HEK293T (cell line): ENCODE measurements around the gene DNMT3L.
"Not testable (repeated sequence)": the region's sequence is repeated elsewhere in the genome, so short reads cannot be mapped to it uniquely, and the experiment has no call there.

ENCODE experiments used
- CTCF ChIA-PET: fragments of 350-600 bp; formaldehyde crosslinking; extraction: SDS; loops from one replicate; lab custom pipeline; 2021; ENCODE audit warnings: antibody characterized with exemption, inconsistent platforms; lab: Yijun Ruan, JAX
- POLR2A ChIA-PET: fragments of 350-600 bp; formaldehyde crosslinking; extraction: SDS; loops from one replicate; lab custom pipeline; 2020; ENCODE audit warnings: antibody characterized with exemption, inconsistent platforms; lab: Yijun Ruan, JAX
- DNase-seq: peaks from one replicate; pipeline ENCODE4 v3.0.0; 2012; ENCODE audit warnings: mixed read lengths; ENCODE audit errors: extremely low spot score
- ARNT ChIP-seq: fragments of 450-650 bp; IDR thresholded peaks from 2 replicates; pipeline ENCODE4 v1.6.1; 2017; ENCODE audit warnings: mild to moderate bottlenecking
- BHLHE40 ChIP-seq: fragments of 450-650 bp; IDR thresholded peaks from 2 replicates; pipeline ENCODE4 v1.6.1; 2016; ENCODE audit warnings: mild to moderate bottlenecking, moderate library complexity, borderline replicate concordance
- CTBP1 ChIP-seq: fragments of 450-650 bp; IDR thresholded peaks from 2 replicates; pipeline ENCODE4 v1.6.1; 2016; ENCODE audit warnings: borderline replicate concordance
- ELF4 ChIP-seq: fragments of 450-650 bp; IDR thresholded peaks from 2 replicates; pipeline ENCODE4 v1.6.1; 2017; ENCODE audit warnings: antibody characterized with exemption
- FOXA1 ChIP-seq: fragments of 450-650 bp; IDR thresholded peaks from 2 replicates; pipeline ENCODE4 v1.6.1; 2016; ENCODE audit warnings: mild to moderate bottlenecking
- FOXK2 ChIP-seq: fragments of 450-650 bp; IDR thresholded peaks from 2 replicates; pipeline ENCODE4 v1.6.1; 2016; ENCODE audit warnings: mild to moderate bottlenecking
- HDGF ChIP-seq: fragments of 450-650 bp; IDR thresholded peaks from 2 replicates; pipeline ENCODE4 v1.6.1; 2017; ENCODE audit warnings: antibody characterized with exemption, borderline replicate concordance
- L3MBTL2 ChIP-seq: fragments of 450-650 bp; conservative IDR thresholded peaks from 2 replicates; pipeline ENCODE4 v1.6.1; 2016; ENCODE audit warnings: mild to moderate bottlenecking
- LEF1 ChIP-seq: fragments of 450-650 bp; IDR thresholded peaks from 2 replicates; pipeline ENCODE4 v1.6.1; 2017; ENCODE audit warnings: mild to moderate bottlenecking, borderline replicate concordance
- NFRKB ChIP-seq: fragments of 450-650 bp; IDR thresholded peaks from 2 replicates; pipeline ENCODE4 v1.6.1; 2016; ENCODE audit warnings: mild to moderate bottlenecking, moderate library complexity
- PKNOX1 ChIP-seq: fragments of 450-650 bp; IDR thresholded peaks from 2 replicates; pipeline ENCODE4 v1.6.1; 2016
- SP1 ChIP-seq: fragments of 450-650 bp; IDR thresholded peaks from 2 replicates; pipeline ENCODE4 v1.6.1; 2017
- TARDBP ChIP-seq: fragments of 450-650 bp; IDR thresholded peaks from 2 replicates; pipeline ENCODE4 v1.6.1; 2016
- ZNF384 ChIP-seq: fragments of 450-650 bp; IDR thresholded peaks from 2 replicates; pipeline ENCODE4 v1.6.1; 2016

DNMT3L gene

DNA sequence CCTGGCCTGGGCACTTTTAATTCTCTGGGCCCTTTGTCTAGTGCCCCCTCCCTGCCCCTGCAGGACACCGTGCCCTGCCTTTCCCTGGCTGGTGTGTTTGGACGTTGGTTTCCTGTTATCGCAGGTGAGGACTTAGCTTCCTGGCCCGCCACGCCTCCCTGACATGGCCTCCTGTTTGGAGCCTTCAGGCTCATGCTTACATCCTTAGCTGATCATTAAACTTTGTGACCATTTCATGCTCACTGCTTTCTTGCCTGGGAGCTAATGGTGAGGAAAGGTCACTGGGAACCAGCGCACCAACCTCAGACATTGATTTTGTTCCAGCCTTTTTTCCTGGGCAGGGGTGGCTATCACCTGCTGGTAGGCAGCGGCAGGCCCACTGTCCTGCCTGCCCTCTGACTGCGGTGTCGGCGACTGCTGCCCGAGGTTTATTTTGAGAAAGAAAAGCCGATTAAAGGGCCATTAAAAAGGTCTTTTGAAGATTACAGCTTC lies 41.8 kb upstream of the DNMT3L start:
- CTCF ChIA-PET, result interaction anchor here (0.7 kb wide), 2 partner anchors 17 to 29 kb away, joined by 3 read pairs; no protein-coding TSS in a partner anchor
- no peak for TF ChIP-seq ARNT
- POLR2A ChIA-PET, result interaction anchor here (1.4 kb wide), 1 partner anchor 575 kb away, joined by 3 read pairs; no protein-coding TSS in a partner anchor
- no peak for DNase-seq

- POLR2A ChIA-PET, result interaction anchor here (1.4 kb wide), 1 partner anchor 574 kb away, joined by 3 read pairs; no protein-coding TSS in a partner anchor
- CTCF ChIA-PET, DNase-seq: not testable (repeated sequence)
Measured at GRCh38 chr21:44302573-44303401, 41.1 kb upstream of the DNMT3L start.

GRCh38 chr21:44301961-44302406 lies 40.3 kb upstream of the DNMT3L start:
- DNase-seq, result no peak
- TF ChIP-seq FOXK2 (no peak), FOXA1 (no peak), SP1 (no peak)
- ChIA-PET POLR2A (no interaction called here), CTCF (no interaction called here)

DNA sequence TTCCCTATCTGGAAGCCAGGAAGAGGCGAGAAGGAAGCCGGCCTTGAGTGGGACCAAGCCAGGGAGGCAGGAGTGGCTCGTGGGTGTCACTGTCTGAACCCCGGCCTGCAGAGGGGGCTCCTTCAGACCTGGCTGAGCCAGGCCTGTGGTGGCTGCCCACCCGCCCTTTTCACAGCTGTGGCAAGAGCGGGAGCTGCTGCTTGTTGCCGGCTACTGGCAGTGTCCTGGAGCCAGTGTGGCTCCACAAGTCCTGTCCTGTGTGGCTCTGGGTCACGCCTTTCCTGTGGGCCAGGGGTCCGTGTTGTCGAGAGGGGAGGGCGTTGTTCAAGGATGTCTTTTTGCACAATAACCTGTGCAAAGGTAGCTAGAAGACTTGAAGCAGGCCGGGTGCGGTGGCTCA lies 39.4 kb upstream of the DNMT3L start:
- ChIA-PET POLR2A (interaction anchor here (1.6 kb wide), 1 partner anchor 14 kb away, joined by 3 read pairs; no protein-coding TSS in a partner anchor), CTCF (no interaction called here)

DNA sequence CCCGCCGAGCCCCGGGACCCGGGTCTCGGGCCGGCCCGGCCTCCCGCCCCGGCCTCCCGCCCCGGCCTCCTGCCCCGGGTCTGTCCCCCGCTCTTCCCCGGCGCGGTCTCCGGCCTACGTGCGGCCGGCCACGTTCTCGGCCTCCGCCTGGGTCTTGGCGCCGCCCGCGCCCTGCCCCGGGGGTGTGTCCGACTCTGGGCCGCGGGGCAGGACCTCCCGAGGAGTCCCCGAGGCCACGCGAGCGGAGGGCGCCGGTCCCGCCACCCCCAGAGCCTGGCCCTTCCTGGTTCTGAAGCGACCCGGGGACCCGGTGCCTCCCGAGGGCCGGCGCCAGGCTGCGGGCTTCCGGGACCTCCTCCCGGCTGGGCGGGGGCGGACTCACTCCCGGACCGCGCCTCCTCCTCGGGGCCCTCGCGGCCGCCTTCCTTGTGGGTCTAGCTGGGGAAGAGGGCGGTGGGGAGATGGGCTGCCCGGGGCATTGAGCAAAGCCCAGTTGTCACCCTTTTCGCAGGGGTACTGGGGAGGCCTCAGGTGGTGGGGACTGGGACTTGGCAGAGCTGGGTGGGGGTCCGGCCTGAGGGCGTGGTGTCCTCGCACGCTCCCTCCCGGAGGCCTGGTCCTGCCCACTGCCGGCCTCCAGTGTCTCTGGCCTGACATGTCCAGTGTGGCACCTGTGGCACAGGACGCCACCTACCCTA lies 38.7 kb upstream of the DNMT3L start:
- peak; percentile 73 for DNase-seq
- POLR2A ChIA-PET, result interaction anchor here (1.0 to 1.6 kb wide), 2 partner anchors 14 to 38 kb away, joined by 3 read pairs; partner anchors contain the start of gene CFAP410
- CTCF ChIA-PET, result no interaction called here

More for the DNA sequence above, 39.4 kb upstream of the DNMT3L start:
- TF ChIP-seq PKNOX1 (no peak), ARNT (no peak), FOXK2 (no peak), L3MBTL2 (no peak), TARDBP (no peak), FOXA1 (no peak), HDGF (no peak), BHLHE40 (no peak), NFRKB (no peak), LEF1 (no peak)
- no peak for DNase-seq

GRCh38 chr21:44299458-44300261 lies 38.0 kb upstream of the DNMT3L start, which contains the start of gene PFKL:
TSS of gene PFKL (plus strand) at chr21:44300053. CDS start at chr21:44300106, 53 bp downstream.
- 0 out of 2 replicates have a peak, but pooled peaks have one; percentile 59 for TF ChIP-seq HDGF
- TF ChIP-seq FOXA1, result no peak
- TF ChIP-seq BHLHE40, result no peak
- CTCF ChIA-PET, result interaction anchor here (0.8 kb wide), 1 partner anchor 32 kb away, joined by 3 read pairs; no protein-coding TSS in a partner anchor
- POLR2A ChIA-PET, result interaction anchor here (1.0 to 1.6 kb wide), 2 partner anchors 15 to 39 kb away, joined by 3 read pairs; partner anchors contain the start of gene CFAP410
- DNase-seq, result peak; percentile 86

More for the DNA sequence above, 38.7 kb upstream of the DNMT3L start:
- TF ChIP-seq SP1 (no peak), HDGF (0 out of 2 replicates have a peak, but pooled peaks have one; percentile 17)

DNA sequence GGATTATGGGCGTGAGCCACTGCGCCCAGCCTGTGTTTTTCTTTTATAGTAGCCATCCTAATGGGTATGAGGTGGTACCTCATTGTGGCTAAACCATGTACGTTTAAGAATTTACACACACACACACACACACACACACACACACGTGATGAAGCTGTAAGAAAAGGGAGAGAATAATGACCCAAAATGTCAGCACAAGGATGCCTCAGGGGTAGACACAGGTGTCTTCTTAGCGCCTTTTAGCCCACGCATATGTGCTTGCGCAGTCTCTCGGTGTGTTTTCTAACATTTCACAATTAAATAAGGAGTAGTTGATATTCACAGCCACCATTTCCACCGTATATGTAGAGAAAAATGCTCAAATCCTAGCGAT lies 37.4 kb upstream of the DNMT3L start:
- ChIA-PET CTCF (interaction anchor here (0.8 kb wide), 1 partner anchor 32 kb away, joined by 3 read pairs; no protein-coding TSS in a partner anchor), POLR2A (no interaction called here)
- no peak for DNase-seq
- TF ChIP-seq LEF1 (no peak), ELF4 (no peak), FOXK2 (no peak), FOXA1 (no peak), CTBP1 (no peak)

DNA sequence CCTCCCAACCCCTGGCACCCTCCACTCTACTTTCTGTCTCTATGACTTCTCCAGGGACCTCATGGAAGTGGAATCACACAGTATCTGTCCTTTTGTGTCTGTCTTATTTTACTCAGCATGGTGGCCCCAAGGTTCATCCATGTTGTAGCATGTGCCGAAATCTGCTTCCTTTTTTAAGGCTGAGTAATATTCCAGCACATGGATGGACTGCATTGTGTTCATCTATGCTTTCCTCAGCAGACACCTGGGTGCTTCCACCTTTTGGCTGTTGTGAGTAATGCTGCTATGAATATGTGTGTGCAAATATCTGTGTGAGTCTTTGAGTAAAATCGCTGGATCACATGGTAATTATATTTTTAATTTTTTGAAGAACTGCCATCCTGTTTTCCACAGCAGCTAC lies 36.6 kb upstream of the DNMT3L start:
- POLR2A ChIA-PET, result no interaction called here
- CTCF ChIA-PET, result interaction anchor here (0.6 to 1.2 kb wide), 2 partner anchors 24 to 646 kb away, joined by 3 to 6 read pairs; no protein-coding TSS in a partner anchor
- no peak for DNase-seq
- TF ChIP-seq FOXA1 (no peak), ELF4 (no peak), HDGF (no peak), ZNF384 (no peak), TARDBP (no peak)
